Germinal center (tissue), 1 donor: ENCODE data around the gene PPP1R12B.
"Not testable (repeated sequence)": the region's sequence is repeated elsewhere in the genome, so short reads cannot be mapped to it uniquely, and the experiment has no call there.

Experiments
- DNase-seq: peaks from one replicate; pipeline ENCODE4 v3.0.0; 2012; ENCODE audit warnings: mixed read lengths, low spot score

PPP1R12B gene

DNA sequence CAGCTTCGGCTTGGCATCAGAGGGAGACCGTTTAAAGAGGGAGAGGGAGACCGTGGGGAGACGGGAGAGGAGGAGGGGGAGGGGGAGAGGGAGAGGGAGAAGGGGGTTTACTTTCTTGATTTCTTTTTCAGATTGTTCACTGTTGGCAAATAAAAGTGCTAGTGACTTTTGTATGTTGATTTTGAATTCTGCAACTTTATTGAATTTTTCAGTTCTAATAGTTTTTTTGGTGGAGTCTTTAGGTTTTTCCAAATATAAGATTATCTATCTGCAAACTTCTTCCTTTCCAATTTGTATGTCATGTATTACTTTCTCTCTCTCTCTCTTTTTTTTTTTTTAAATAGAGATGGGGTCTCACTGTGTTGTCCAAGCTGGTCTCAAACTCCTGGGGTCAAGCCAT is 104.0 kb downstream of the PPP1R12B start:
- no peak for DNase-seq

DNA sequence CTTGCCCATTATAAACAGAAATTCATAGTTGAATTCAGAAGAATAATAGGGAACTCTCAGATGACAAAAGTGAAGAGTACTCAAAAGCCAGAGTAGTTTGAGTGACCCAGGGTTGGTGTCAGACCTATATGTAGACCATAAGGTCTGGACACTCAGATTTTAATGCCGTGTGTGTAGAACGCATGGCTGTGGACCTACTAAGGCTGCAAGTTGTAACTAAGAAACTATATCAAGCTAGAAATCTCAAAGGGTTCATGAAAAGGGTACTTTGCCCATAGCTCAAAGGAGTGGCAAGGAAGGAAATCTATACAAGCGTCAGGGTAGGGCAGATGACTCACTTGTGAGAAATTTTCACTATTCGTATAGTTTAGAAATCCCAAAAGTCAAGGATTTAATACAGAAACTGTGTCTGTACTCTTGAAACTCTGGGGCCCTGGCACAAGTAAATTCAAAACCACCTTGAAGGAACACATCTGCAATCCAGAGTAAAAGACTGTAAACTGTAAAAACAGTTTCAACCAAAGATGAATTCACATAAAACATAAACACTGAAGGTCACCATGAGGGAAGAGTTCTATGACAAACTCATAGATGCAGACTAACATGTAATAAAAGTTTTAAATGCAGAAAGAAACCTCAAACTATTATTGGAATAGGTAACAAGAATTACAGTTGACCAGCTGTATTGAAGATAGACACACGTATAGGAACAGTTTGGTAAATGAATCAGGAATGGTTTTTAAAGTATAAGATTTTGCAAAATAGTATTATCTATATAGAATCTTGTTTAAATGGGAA is 108.1 kb downstream of the PPP1R12B start:
- not testable (repeated sequence) for DNase-seq

GRCh38 chr1:202458651-202459050 is 110.2 kb downstream of the PPP1R12B start:
- not testable (repeated sequence) for DNase-seq

DNA sequence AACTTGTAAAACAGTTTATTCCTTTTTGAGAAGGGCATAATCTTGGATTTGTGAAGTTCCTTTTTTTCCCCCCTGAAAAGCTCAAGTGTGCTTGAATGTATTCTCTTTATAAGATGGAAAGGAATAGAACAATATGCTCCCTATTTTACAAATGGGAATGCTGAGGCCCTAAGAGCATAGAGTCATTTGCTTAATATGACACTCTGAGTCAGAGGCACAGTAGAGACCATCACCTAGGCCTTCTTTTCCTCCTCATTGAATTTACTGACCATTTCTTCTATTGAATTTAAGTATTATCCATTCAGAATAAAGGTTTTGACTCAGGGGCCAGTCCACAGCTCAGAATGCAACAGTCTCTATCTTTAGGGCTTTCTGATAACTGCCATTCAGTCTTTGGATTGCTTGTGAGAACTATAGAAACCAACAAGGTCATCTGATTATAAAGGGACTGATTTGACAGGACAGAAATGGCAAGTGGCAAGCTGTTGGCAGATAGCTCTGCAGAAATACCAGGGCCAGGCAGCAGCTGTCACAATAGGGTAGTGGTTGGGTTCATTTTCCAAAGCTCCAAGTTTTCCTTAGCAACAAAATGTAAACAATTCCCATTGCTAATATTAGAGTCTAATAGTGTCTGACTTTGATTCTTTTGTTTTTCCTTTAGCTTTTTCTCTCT is 111.1 kb downstream of the PPP1R12B start:
- not testable (repeated sequence) for DNase-seq

GRCh38 chr1:202460143-202460495 is 111.6 kb downstream of the PPP1R12B start:
- DNase-seq: not testable (repeated sequence)

DNA sequence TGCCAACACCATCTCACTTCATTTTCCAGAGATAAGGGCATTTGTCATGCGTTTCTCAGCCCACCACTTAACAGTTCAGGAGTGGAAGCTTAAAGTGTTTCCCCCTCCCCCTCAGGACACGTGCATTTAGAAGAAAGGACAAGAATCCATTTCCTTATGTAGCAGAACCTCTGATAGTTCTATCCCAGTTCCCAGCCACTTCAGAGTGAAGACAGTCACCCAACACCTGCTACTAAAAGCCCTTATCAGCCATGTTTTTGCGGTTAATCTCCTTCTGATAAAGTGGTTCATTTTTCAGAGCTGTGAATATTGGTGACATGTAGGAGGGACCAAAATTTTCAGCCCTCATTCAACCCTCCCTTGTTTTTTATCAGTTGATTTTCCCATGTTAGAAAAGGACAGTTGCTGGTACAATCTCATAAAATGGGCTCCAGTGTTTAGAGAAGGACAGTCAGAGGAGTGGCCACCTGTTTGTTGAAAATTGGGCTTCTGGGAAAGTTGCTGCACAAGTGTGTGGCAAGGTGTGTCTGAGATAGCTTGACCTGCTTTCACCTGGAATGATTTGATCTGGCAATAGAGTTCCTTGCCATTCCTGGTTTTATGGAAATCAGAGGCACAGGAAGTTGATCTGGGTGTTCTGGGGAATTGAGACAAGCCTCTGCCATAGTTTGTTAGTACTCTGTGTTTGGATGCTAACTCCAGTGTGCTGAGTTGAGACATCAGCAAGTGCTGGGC is 114.0 kb downstream of the PPP1R12B start:
- DNase-seq: no peak

DNA sequence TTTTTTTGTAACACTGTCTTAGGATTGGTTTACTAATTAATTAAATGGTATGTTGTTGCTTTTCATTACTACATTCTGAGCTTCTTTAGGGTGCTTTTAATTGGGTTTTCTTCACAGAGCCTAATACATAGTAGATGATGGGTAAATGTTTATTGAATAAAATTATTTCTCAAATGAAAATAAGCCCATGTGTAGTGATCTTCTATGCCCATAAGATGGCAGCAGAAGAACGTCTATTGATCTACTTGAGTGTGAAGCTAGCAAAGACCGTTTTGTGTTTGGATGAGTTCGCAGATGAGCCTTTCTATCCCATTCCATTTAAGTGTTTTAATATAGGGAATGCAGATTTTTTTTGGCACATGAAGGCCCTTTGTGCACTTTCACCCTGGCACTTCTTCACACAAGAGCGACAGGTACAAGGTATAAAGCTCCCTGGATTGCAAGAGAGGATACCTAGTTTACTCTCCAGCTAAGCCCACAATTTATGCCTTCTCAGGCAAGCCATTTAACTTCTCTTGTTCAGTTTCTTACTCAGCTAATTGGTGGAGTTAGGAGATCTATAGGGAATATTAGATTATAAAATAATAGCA is 115.7 kb downstream of the PPP1R12B start:
- not testable (repeated sequence) for DNase-seq

DNA sequence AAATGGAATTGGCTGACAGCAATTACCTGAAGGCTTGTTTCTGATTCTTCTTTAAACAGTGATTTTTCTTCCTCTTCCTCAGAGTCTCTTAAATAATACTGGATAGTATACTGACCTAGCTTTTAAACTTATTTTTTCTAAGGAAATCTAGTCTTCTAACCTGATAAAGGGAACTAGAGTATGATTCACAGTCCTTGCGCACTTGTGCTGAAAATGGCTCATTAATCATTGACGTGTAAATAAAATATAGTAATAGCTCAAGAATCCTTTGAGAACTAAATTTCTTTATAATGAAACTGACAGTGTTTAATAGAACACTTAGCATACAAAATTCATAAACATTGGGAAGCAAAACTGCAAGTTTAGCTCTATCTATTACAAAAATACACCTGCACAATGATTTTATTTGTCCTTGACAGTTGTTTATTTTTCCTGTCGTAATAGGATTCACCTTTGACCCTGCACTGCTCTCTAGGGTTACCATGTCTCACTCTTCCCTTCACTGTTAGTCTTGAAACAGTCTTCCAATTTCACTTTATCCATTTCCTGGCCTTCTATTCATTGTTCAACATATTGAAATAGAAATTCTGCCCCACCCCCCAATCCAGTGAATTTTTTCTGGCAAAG is 117.3 kb downstream of the PPP1R12B start:
- DNase-seq: not testable (repeated sequence)

DNA sequence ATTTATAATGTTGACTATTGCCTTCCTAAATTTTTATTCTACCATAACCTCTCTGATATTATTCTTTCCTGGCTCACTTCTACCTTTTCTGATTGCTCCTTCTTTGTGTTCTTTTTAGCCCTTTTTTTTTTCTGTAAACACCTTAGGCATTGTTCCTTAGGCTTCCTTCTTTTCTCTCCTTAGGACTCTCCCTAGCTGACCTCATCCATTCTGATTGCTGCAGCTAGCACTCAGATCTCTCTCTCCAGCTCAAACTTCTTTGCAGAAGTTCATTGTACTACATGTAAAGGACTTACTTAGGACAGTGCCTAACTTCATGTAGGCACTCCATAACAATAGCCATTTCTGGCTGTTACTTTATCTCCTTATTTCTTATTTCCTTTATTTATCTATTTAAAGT is 117.8 kb downstream of the PPP1R12B start:
- not testable (repeated sequence) for DNase-seq

DNA sequence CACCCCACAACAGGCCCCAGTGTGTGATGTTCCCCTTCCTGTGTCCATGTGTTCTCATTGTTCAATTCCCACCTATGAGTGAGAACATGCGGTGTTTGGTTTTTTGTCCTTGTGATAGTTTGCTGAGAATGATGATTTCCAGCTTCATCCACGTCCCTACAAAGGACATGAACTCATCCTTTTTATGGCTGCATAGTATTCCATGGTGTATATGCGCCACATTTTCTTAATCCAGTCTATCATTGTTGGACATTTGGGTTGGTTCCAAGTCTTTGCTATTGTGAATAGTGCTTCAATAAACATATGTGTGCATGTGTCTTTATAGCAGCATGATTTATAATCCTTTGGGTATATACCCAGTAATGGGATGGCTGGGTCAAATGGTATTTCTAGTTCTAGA is 118.9 kb downstream of the PPP1R12B start:
- not testable (repeated sequence) for DNase-seq

GRCh38 chr1:202468695-202469094 is 120.2 kb downstream of the PPP1R12B start:
- DNase-seq: not testable (repeated sequence)

GRCh38 chr1:202469123-202469522 is 120.6 kb downstream of the PPP1R12B start:
- not testable (repeated sequence) for DNase-seq

GRCh38 chr1:202471246-202471645 is 122.7 kb downstream of the PPP1R12B start:
- DNase-seq: no peak

GRCh38 chr1:202472347-202473124 is 124.0 kb downstream of the PPP1R12B start:
- not testable (repeated sequence) for DNase-seq

GRCh38 chr1:202473266-202474045 is 125.0 kb downstream of the PPP1R12B start:
- DNase-seq: not testable (repeated sequence)

DNA sequence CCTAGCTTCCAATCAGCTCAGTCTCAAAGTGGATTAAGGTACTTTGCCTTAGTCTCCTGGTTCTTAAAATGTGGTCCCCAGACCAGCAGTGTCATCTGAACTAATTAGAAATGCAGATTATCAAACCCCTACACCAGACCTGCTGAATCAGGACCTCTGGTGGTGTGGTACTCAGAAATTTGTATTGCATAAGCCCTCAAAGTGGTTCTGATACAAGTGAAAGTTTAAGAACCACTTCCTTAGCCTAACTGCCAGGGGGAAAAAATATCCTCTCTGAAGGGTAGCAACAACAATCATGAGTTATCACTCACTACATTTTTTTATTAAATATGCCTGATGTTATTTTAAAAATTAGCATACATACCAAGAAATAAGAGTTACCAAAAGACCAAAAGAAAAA is 131.2 kb downstream of the PPP1R12B start:
- not testable (repeated sequence) for DNase-seq

GRCh38 chr1:202480640-202481039 is 132.1 kb downstream of the PPP1R12B start:
- not testable (repeated sequence) for DNase-seq

DNA sequence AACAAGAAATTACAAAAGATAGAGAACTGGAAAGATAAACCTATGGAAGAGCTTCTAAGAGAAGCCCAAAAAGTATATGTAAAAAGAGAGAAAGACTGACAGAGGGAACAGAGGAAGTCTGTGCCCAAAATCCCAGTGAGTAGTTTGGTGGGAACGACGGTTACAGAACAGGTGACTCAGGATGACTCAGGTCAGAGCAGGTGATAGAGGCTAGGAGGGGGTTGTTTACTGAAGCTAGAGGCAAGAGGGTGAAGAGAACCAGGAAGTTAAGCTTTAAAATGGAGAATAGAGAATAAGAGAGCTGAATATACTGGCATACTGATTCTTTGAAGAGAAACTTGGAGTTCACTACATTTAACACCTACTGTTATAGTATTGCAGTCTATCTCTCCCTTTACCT is 134.9 kb downstream of the PPP1R12B start:
- DNase-seq: not testable (repeated sequence)

GRCh38 chr1:202484032-202484431 is 135.5 kb downstream of the PPP1R12B start:
- peak; percentile 5 for DNase-seq

DNA sequence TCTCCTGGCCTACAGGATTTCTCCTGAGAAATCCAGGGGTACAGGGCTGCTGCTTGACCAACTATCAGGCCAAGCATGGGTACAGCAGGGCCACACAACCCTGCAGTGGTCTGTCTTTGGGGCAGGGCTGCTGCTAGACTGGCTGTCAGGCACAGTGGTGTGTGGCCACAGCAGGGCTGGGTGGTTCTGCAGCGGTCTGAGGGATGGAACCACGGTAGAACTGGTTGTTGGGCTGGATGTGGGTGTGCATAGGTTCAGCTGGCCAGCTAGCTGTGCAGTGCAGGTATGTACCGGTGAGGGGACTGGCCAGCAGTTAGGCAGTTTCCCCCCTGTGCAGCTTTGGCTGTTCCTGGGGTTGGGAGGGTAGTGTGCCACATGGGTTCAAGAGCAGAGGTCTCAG is 136.3 kb downstream of the PPP1R12B start:
- not testable (repeated sequence) for DNase-seq
